ENCODE measurements around the gene SMYD2.

The SMYD2 gene

DNA sequence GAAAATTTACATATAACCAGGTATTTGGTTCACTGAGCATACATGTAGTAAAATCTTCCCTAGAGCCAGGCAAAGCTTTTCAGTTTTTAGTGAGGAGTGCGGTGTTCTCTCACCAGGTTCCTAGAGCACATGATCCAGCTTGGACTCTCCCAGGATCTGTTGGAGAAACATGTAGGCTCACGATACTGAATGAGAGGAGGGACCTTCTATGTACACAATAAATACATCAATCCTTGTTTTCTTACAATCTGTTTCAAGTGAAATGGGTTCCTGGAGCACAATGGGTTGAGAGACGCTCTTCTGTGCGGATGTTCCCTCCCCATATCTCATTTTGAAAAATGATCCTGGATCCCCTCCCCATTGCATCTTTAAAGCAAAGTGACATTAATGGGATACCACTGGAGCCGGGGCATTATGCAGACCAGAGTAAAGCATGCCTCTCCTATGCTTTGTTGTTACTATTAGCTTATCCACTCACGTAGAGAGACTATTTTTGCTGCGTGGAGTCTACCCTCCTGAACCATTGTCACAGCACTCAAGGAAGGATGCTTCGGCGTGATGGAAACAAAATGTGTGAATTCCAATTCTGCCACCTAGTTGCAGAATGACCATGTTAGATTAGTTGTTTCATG, 19.3 kb downstream of the SMYD2 start:
- in situ Hi-C loops (cut with MboI; ENCODE audit: low sequenced_read_pairs), result no loop called here

DNA sequence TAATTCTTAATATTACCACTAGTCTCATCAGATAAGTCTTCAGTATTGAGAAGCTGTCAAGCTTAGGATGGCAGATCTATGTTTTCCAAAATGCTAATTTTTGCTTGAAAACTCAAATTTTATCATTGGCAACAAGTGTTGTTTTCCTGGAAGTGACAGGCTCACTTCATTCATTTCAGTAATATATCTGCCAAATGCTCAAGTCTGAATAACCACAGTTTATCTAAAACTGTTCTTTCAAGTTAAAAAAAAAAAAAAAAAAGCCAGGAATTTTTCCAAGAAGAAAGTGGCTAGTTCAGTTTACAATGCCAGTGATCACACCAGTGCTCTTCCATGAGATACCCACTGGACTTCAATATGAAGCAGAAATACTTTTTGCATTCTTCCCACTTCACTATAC, 20.6 kb downstream of the SMYD2 start:
- in situ Hi-C loops (cut with MboI; ENCODE audit: low sequenced_read_pairs), result no loop called here

DNA sequence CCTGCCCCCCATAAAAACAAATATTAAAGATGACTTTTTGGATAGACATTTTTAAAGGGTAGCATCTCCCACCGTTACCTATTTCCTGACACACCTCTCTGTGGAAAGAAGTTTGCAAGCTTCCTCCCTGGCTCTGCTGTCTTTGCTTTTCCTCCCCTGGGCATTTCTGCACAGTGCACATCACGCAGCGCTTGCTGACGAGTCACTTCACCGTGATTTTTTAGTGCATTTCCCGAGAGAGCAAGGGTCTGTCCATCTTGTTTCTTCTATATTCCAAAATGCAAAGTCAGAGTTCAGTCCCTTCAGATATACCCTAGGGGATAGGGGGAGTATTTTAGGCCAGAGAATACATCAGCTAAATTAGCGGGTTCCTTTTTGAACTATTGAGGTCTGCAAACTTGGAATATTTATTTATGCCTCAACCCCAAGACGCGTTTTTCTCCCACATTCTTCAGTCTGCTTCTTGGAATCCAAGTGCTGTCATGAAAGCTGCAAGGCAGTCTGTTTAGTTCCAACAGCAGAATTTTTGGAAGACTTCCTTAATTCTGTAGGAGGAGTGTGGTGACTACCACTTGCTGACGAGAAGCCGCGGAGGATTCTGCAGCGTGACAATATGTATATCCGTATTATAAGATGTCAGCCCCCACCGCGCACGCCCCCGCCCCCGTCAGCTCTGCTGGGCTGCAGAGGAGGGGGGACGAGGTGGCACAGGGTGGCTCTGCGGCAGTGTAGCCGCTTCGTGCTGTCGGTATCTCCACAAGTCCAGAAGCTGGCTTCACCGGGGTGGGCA, 22.4 kb downstream of the SMYD2 start:
- in situ Hi-C loops (cut with MboI; ENCODE audit: low sequenced_read_pairs), result no loop called here

DNA sequence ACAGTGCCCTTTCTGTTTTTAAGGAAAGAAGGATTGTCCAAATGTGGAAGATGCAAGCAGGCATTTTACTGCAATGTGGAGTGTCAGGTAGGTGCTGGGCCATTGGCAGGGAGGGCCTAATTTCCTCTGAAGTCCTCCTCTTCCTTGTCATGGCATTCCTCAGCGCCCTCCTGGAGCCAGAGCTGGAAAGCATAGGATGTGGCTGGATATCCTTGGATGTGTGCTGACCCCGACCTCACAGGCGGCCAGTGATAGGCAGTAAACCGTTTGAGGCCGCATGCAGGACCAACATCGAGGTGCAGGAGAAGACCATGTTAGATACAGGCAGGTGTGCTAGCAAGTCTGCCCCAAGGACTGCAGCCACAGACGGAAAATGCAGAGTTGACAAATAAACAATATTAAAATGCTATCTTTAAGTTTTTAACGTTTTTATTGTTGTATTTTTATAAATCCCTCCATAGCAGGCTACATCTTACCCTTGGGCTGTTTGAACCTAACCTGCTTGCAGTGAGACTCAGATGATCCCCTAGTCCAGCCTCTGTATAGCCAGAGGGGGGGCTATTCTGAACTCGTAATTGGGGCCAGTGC, 24.3 kb downstream of the SMYD2 start:
- in situ Hi-C loops (cut with MboI; ENCODE audit: low sequenced_read_pairs), result no loop called here

DNA sequence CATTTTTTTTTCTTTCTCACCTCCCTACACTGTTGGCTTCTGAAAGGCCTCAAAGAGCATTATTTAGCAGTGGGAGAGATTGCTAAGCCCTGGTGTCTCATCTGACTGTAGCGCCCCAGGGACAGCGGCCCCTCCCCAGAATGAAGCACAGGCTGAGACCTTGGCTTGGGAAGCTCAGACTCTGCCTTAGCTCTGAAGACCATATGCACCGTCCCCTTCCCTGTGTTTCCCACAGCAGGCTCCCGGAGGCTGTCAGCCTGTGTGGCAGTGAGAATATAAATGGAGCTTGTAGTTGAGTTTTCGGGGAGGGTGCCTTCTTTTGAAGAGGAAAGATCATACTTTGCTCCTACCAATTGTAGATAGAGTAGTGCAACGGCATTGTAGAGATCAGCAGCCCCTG, 25.3 kb downstream of the SMYD2 start:
- in situ Hi-C loops (cut with MboI; ENCODE audit: low sequenced_read_pairs), result no loop called here

DNA sequence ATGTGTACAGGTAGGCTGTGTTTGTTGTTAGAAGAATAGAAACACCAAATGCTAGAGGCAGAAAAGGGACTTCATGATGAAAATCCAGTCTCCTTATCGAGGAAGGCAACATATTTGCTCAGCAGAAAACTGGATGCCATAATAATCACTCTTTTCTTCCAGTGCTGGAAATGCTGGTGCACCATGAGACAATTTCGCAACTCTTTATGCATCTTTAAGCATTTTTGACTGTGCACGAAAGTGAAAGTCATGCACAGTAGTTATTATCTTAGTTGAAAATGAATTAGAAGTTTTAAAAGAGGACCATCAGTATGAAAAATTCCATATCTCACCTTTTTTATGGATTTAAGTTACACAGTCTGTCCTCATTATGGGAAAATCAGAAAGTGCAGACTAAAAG, 29.1 kb downstream of the SMYD2 start:
- in situ Hi-C loops (cut with MboI; ENCODE audit: low sequenced_read_pairs), result no loop called here

DNA sequence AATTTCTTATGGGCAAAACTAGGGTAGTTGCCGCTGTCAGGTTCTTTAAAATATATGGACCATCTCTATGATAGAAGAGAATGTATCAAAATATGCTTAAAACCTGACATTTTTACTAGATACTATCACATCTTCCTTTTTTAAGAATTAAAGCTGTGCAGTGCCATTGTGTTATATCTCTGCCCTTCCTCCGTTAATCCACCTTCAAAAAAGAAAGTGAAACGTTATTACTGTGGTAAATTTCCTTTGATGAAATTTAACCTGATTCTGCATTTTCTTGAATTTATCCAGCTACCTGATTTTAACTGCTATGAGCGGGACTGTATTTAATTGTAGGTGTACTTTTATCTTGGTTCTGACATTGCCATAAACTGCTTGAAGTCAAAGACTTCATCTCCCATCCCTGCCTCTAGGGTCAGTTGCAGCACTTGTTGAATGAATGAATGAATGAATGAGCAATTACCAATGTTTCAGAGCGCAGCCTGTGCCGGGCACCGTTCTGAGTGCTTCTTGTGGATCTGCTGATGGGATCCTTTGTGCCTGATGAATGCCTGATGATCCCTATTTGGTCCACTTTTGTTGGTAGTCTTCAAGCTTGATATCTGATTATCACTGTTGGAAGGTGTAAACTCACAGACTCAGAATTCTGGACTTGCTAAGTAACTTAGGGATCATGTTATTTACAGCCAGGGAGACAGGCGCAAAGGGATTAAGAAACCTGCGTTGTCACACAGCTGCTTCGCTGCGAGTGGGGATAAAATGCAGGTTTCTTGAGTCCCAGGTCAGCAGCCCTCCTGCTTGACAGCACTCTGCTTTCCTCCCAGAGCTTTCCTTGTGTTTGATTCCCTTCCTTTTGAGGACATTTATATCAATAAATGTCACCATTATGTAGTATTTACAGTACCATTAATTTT, 30.1 kb downstream of the SMYD2 start:
- in situ Hi-C loops (cut with MboI; ENCODE audit: low sequenced_read_pairs), result no loop called here

DNA sequence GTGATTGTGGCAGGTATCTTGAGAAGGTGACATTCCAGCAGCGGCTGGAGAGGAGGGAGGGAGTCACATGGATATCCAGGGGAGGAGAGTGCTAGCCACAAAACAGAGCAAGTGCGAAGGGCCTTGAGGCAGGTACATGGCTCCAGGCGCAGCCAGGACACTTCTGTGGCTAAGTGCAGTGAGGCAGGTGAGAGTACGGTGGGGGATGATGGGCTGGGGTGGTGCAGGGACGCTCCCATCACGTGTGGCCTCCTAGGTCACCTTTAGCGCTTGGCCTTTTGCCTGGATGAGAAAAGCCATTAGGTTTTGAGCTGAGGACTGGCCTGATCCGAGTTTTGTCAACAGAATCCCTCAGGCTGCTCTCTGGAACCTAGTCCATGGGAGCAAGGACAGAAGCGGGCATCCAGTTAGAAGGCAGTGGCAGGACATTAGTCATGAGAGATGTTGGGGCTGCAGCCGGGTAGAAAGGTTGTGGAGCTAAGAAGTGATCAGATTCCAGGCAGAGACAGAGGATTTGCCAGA, 31.6 kb downstream of the SMYD2 start:
- in situ Hi-C loops (cut with MboI; ENCODE audit: low sequenced_read_pairs), result no loop called here

DNA sequence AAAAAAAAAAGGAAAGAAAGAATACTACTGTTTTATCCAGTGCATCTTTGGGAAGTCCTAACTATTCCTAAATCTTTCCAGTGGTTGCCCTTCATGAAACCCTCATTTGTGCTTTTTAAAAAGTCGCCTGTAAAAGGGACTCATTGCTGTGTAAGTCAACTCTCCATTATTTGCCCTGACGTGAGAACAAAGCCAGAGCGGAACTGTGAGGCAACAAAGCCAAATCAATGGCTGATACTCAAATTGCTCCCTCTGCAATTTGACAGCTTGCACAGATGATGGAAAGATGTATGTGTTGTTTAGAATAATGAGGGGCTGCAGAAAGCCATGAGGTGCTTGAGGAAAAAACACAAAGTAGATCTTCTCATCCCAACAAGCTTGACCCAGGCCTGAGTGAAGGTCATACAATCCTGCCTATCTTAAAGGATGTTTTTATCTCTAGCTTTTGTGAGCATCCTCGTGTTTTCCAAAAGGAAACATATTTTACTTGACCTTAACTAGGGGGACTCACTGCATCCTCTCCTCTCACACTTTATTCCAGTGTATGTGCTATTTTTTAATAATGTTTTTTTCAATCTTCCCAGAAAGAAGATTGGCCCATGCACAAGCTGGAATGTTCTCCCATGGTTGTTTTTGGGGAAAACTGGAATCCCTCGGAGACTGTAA, 33.4 kb downstream of the SMYD2 start:
- in situ Hi-C loops (cut with MboI; ENCODE audit: low sequenced_read_pairs), result no loop called here

DNA sequence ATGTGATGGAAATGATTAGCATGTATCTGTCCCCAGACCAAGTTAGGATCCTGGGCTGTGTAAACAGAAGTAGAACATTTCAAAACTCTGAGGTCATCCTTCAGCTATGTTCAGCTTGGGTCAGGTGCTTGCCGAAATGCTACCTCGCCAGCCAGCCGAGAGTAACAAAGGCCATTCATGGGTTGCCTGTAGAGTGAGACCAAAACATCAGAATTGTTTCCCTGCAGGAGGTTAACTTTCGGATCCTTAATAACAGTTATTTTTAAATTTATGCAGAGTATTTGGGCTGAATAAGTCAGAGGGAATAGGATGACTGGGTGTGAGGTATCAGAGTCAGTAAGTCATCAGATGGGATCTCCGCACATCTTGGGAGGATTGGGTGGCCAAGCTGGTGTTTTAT, 35.6 kb downstream of the SMYD2 start:
- in situ Hi-C loops (cut with MboI; ENCODE audit: low sequenced_read_pairs), result no loop called here

DNA sequence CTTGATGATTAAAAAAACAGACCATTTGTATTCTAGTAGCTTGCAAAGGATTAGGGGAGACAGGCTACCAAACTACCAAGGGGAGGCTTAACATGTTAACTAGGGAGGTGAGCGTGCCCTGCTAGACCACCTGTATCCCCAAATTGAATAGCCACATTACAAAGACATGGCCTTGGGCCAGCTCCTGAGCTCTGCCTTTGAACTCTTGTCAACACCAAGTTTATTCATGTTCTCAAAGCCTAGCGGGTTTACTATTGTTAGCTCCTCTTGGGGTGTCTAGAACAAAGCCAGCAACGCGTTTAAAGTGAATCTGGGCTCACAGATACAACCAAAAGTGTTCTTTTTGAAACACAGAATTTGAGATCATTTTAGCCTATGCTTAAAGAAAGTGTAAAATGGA, 36.3 kb downstream of the SMYD2 start:
- in situ Hi-C loops (cut with MboI; ENCODE audit: low sequenced_read_pairs), result no loop called here

DNA sequence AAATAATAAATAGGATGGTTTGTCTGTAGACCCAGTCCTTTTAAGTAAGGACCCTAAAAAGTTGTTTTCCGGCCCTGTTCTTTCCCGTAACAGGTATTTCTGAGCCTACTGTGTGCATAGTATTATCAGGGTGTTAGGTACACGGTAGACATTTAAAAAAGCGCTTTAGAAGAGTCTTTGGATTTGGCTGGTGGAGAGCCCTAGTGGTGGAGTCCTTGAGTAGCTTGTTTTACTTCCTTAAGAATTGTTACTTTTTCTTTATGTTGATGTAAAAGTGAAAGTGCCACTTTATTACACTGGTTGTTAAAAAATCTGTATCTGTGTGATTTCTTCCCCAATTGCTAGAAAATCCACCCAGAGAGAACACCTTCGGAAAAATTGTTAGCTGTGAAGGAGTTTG, 36.8 kb downstream of the SMYD2 start:
- in situ Hi-C loops (cut with MboI; ENCODE audit: low sequenced_read_pairs), result no loop called here

DNA sequence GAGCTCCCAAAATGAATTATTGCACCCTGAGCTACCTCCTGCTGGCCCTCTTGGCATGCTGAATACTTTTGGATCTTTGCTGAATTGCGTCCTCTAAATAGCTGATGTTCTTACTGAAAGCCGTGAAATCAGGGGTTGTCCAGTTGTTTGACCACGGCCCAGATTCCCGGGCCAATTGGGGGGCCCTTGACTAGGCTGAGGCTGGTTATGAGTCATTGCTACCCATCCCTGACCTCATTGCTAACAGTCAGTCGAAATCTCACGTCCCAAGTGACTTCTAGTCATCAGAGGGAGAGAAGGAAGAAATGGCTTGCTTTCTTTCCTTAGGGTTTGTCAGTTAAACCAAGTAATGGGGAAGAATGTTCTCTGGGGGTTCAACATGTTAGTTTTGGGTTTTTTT, 37.4 kb downstream of the SMYD2 start:
- in situ Hi-C loops (cut with MboI; ENCODE audit: low sequenced_read_pairs), result no loop called here

DNA sequence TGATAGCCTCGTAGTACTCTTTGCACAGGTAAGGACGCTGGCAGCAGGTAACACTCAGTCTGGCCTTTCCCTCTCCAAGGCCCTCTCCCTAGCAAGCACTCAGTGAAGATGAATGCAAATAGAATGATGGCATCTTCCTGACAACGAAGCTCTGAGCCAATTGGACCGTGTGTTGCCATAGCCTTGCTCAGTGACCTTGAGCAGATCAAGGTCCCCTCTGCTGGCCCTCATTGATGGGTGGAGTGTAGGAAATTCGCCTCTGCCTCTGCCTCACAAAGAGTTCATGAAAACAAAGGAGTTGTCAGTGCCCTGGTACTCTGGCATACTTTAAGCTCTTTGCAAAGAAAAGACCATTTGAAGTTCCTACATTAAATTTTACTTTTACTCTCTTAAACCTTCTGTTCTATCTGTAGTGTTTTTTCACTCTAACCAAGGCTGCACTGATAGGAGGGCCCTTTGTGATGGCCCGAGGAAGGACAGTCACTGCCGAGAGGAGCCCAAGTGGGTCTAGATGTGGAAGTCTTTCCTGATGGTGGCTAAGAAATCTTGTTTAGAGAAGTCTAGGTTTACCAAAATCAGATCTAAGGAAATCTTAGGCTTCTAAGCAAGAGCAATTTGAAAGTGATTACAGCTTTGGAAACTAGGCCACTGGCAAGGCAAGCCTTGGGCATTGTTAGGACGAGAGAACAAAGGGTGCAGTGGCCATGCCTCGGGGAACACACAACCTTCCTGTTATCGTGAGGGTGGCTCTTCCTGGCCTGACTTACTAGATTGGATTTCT, 38.2 kb downstream of the SMYD2 start:
- in situ Hi-C loops (cut with MboI; ENCODE audit: low sequenced_read_pairs), result no loop called here

DNA sequence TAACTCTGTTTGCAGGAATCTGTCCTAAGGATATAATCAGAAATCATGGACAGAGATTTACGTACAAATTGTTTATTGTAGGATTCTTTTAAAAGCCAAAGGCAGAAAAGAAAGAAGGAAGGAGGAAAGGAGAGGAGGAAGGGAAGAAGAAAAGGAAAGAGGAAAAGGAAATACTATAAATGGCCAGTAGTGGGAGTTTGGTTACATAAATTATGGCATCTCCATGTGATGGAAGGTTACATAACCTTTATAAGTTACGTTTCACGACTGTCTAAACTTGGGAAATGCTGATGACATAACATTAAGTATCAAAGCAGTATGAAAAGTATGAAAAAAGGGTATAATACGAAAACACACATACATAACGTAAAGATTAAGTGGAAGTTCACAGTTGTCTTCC, 39.0 kb downstream of the SMYD2 start:
- in situ Hi-C loops (cut with MboI; ENCODE audit: low sequenced_read_pairs), result no loop called here

DNA sequence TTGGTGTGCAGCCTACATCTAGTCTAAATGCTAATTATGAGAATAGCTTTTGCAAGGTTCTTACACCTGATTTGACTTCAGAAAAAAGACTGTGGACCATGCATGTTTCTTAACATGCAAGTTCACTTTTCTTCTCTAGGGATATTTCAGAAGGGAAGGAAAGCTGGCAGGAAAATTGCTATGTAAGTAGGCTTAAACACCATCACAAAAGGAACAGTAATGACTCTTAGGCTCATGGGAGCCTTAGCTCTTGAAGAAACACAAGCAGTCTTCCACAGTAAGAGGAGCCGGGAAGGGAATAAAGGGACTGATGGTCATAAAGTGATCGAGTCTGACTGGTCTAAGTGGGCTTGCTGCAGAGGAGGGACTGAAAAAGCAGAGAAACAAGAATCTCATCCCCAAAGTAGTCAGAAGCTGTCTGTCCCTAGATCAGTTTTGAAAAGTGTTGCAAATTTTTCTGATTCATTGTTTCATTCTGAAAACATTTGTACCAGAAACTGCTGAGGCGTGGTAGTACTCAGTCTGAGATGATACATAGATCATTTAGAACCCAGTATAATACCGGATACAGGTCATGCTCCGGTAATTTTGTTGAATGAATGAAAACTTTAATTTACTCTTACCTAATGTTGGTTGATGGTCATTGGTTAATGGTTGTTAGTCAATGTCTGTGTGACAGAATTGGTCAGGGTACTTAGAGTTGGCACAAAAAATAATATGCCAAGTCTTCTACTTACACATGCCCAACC, 40.9 kb downstream of the SMYD2 start:
- in situ Hi-C loops (cut with MboI; ENCODE audit: low sequenced_read_pairs), result no loop called here

DNA sequence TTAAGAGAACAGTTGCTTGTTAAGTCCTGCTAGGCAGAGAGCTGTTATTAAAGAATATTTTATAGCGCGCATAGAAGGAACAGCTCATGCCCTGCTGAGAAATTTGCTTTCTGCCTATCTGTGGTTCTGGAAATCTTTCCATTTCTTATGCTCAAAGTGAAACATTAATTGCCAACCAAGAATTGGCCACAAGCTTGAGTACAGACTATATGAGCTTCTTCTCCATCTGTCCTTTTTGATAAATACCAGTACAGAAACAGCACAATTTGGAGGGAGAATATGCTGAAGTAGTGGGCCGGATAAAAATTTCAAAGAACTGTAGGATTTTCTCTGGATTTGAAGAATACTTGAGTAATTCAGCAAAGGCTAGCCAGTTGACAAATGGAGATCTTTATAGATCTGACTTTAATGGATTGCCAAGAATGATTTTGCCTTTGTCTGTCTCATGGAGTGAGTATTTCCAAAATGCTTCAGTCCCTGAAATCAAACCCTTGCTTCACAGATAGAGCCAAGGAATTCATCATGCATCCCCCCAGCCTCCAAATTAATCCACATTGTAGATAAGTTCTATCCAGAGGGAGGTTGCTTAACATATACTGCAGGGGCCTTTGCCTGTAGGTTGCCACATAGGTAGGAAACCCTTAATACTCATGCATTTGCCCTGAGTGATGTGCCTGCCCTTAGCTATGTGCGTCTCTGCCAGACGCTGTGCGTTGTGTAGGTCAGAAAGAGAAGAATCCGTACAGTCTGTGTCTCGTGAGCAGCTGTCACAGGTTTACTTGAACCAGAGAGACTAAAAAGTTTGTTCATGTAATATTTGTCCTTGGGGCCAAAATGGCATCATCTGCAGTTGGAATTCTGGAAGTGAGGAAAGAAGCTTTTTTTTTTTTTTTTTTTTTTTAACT, 44.2 kb downstream of the SMYD2 start:
- in situ Hi-C loops (cut with MboI; ENCODE audit: low sequenced_read_pairs), result no loop called here

DNA sequence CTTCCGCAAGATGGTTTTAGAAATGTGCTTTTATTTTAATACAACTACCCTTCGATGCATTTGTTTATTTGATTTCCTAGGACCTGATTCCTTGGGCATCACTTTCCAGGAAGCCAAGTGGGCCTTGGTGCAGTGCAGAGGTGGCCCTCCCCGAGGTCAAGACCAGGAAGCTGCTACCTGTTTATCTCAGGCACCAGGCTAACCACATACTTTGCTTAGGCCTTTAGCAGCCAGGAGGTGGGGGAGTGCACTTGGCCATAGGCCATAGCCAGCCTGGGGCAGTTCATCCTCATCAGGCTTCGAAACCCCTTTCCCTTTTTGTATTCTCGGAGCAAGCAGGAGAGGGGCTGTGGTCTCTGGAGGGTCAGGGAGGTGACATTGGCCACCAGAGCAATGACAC, 45.4 kb downstream of the SMYD2 start:
- in situ Hi-C loops (cut with MboI; ENCODE audit: low sequenced_read_pairs), result no loop called here

All from hTERT RPE-1 (cell line).